HEK293 (cell line): ENCODE data around the gene NTMT1.

Experiments
- CTCF ChIA-PET: fragments of 350-600 bp; formaldehyde crosslinking; extraction: SDS; loops from one replicate; lab custom pipeline; 2021; ENCODE audit warnings: antibody characterized with exemption; lab: Yijun Ruan, JAX
- POLR2A ChIA-PET: fragments of 300-600 bp; formaldehyde crosslinking; extraction: SDS; loops from one replicate; lab custom pipeline; 2020; ENCODE audit warnings: antibody characterized with exemption, inconsistent platforms; lab: Yijun Ruan, JAX
- H3K27ac ChIP-seq: fragments of 200-500 bp; sonication (Bioruptor generic); 2 replicates; pipeline ENCODE4 v1.5.1; 2014; ENCODE audit warnings: low read depth, low read length, control low read depth, inconsistent platforms; ENCODE audit errors: extremely low read depth
- H3K36me3 ChIP-seq, 2 experiments: fragments of 200-500 bp in 1 of 2; sonication (Bioruptor generic) in 1 of 2; 1 replicate in 1 of 2; 2 replicates in 1 of 2; pipeline ENCODE4 v1.5.1; 2014 to 2017; ENCODE audit warnings: inconsistent platforms in 2 of 2, low read length in 2 of 2; ENCODE audit not compliant: control insufficient read depth in 2 of 2, insufficient read depth in 1 of 2
- H3K4me1 ChIP-seq: fragments of 200-500 bp; sonication (Bioruptor generic); 2 replicates; pipeline ENCODE4 v1.5.1; 2014; ENCODE audit warnings: mild to moderate bottlenecking, low read length, inconsistent platforms; ENCODE audit not compliant: control insufficient read depth, insufficient read depth
- H3K4me3 ChIP-seq: 2 replicates; pipeline ENCODE4 v1.5.1; 2011; ENCODE audit warnings: low read depth, mild to moderate bottlenecking, control low read depth, low read length, moderate library complexity
- H3K9me3 ChIP-seq: fragments of 200-500 bp; sonication (Bioruptor generic); 2 replicates; pipeline ENCODE4 v1.5.1; 2014; ENCODE audit warnings: low read depth, low read length, inconsistent platforms; ENCODE audit not compliant: control insufficient read depth, insufficient read depth
- CTCF ChIP-seq: fragments of 450-650 bp; formaldehyde crosslinking; IDR thresholded peaks from 2 replicates; pipeline ENCODE4 v1.5.1; 2016; ENCODE audit warnings: missing biosample characterization, missing genetic modification characterization
- GFI1B ChIP-seq: fragments of 450-650 bp; formaldehyde crosslinking; IDR thresholded peaks from 2 replicates; pipeline ENCODE4 v1.5.1; 2016; ENCODE audit warnings: missing biosample characterization, missing genetic modification characterization
- HOXA7 ChIP-seq: sonication (generic); formaldehyde crosslinking; IDR thresholded peaks from 2 replicates; pipeline ENCODE4 v1.8.1; 2022; ENCODE audit warnings: missing genetic modification reagents, borderline replicate concordance
- KLF1 ChIP-seq: fragments of 450-650 bp; formaldehyde crosslinking; IDR thresholded peaks from 2 replicates; pipeline ENCODE4 v1.5.1; 2016; ENCODE audit warnings: missing biosample characterization, missing genetic modification characterization
- KLF9 ChIP-seq: fragments of 450-650 bp; formaldehyde crosslinking; IDR thresholded peaks from 2 replicates; pipeline ENCODE4 v1.5.1; 2016; ENCODE audit warnings: missing biosample characterization, missing genetic modification characterization, low read depth
- ZBTB17 ChIP-seq: fragments of 450-650 bp; formaldehyde crosslinking; IDR thresholded peaks from 2 replicates; pipeline ENCODE4 v1.5.1; 2016; ENCODE audit warnings: missing biosample characterization, missing genetic modification characterization
- ZBTB26 ChIP-seq: fragments of 450-650 bp; formaldehyde crosslinking; optimal IDR thresholded peaks from 2 replicates; pipeline ENCODE3; 2016; ENCODE audit warnings: missing biosample characterization, mild to moderate bottlenecking, missing genetic modification characterization
- ZBTB6 ChIP-seq: fragments of 450-650 bp; formaldehyde crosslinking; IDR thresholded peaks from 2 replicates; pipeline ENCODE4 v1.5.1; 2017; ENCODE audit warnings: missing biosample characterization, missing genetic modification characterization
- ZNF280C ChIP-seq: fragments of 450-650 bp; formaldehyde crosslinking; IDR thresholded peaks from 2 replicates; pipeline ENCODE4 v1.5.1; 2016; ENCODE audit warnings: missing biosample characterization, missing genetic modification characterization
- ZNF292 ChIP-seq: fragments of 450-650 bp; formaldehyde crosslinking; IDR thresholded peaks from 2 replicates; pipeline ENCODE4 v1.5.1; 2016; ENCODE audit warnings: low read depth, missing biosample characterization, missing genetic modification characterization, borderline replicate concordance
- ZNF362 ChIP-seq: fragments of 450-650 bp; formaldehyde crosslinking; IDR thresholded peaks from 2 replicates; pipeline ENCODE4 v1.5.1; 2016; ENCODE audit warnings: missing biosample characterization, missing genetic modification characterization
- ZNF398 ChIP-seq: fragments of 450-650 bp; formaldehyde crosslinking; IDR thresholded peaks from 2 replicates; pipeline ENCODE4 v1.5.1; 2017; ENCODE audit warnings: missing biosample characterization, missing genetic modification characterization
- ZNF449 ChIP-seq: fragments of 450-650 bp; formaldehyde crosslinking; IDR thresholded peaks from 2 replicates; pipeline ENCODE4 v1.5.1; 2017; ENCODE audit warnings: missing biosample characterization, mild to moderate bottlenecking, missing genetic modification characterization, moderate library complexity
- ZNF555 ChIP-seq: fragments of 450-650 bp; formaldehyde crosslinking; conservative IDR thresholded peaks from 2 replicates; pipeline ENCODE4 v1.5.1; 2017; ENCODE audit warnings: missing biosample characterization, mild to moderate bottlenecking, missing genetic modification characterization, inconsistent platforms
- ZNF645 ChIP-seq: fragments of 450-650 bp; formaldehyde crosslinking; IDR thresholded peaks from 2 replicates; pipeline ENCODE4; 2016; ENCODE audit warnings: missing biosample characterization, missing genetic modification characterization
- ZNF654 ChIP-seq: fragments of 450-650 bp; formaldehyde crosslinking; IDR thresholded peaks from 2 replicates; pipeline ENCODE4 v1.5.1; 2016; ENCODE audit warnings: low read depth, missing biosample characterization, missing genetic modification characterization
- ZNF670 ChIP-seq: fragments of 450-650 bp; formaldehyde crosslinking; IDR thresholded peaks from 2 replicates; pipeline ENCODE4 v1.5.1; 2016; ENCODE audit warnings: missing biosample characterization, missing genetic modification characterization, low read depth
- ZNF707 ChIP-seq: fragments of 450-650 bp; formaldehyde crosslinking; IDR thresholded peaks from 2 replicates; pipeline ENCODE4 v1.5.1; 2016; ENCODE audit warnings: missing biosample characterization, missing genetic modification characterization

The NTMT1 gene

GRCh38 chr9:129617167-129617566 lies 8.8 kb upstream of the NTMT1 start:
- Histone ChIP-seq H3K36me3 (no peaks in the 10 kb centered on the region), H3K9me3 (no peaks in the 10 kb centered on the region), H3K4me1 (no peaks in the 10 kb centered on the region; the same call in 1 of the 2 replicates), H3K27ac (no peak overlapping the region), H3K4me3 (no peak overlapping the region)
- CTCF ChIA-PET = interaction anchor here (0.6 to 23.4 kb wide), 5 partner anchors 445 to 754 kb away, joined by 3 to 507 read pairs (median 3); no protein-coding TSS in a partner anchor
- POLR2A ChIA-PET = interaction anchor here (1.0 kb wide), 1 partner anchor 9 kb away, joined by 3 read pairs; no protein-coding TSS in a partner anchor
- peak; percentile 9; the same call in 1 of the 2 replicates for TF ChIP-seq CTCF (tag by site-specific recombination)
- no peak for TF ChIP-seq ZNF707 (tag by site-specific recombination)
- TF ChIP-seq ZNF398 (tag by site-specific recombination) = no peak
- no peak for TF ChIP-seq KLF9 (tag by site-specific recombination)
- TF ChIP-seq ZBTB26 (tag by site-specific recombination) = no peak
- TF ChIP-seq ZNF555 (tag by site-specific recombination) = no peak
- TF ChIP-seq KLF1 (tag by site-specific recombination) = no peak
- TF ChIP-seq ZNF654 (tag by site-specific recombination) = peak; percentile 70
- TF ChIP-seq ZBTB6 (tag by site-specific recombination) = no peak
- no peak for TF ChIP-seq ZNF280C (tag by site-specific recombination)
- TF ChIP-seq HOXA7 (CRISPR knock-in tag) = no peak
- TF ChIP-seq ZNF670 (tag by site-specific recombination) = no peak
- no peak for TF ChIP-seq ZNF645
- peak; percentile 71; the same call in 1 of the 2 replicates for TF ChIP-seq GFI1B (tag by site-specific recombination)
- TF ChIP-seq ZNF292 = no peak
- peak; percentile 30; the same call in 1 of the 2 replicates for TF ChIP-seq ZBTB17 (tag by site-specific recombination)
- TF ChIP-seq ZNF449 (tag by site-specific recombination) = no peak
- no peak for TF ChIP-seq ZNF362
- TF ChIP-seq, all 188 proteins: peak for 4
